SK-N-SH treated with all-trans-retinoic acid at 6 μM for 48 hours (cell line): ENCODE measurements around the gene SCLT1.

Source experiments
- ATAC-seq: fragments of 200-7000 bp; cut with Tn5 transposase; 3 replicates; pipeline ENCODE4 v1.9.1; 2020; ENCODE audit warnings: mild to moderate bottlenecking, moderate library complexity
- ARNTL ChIP-seq: fragments of 450-650 bp; formaldehyde crosslinking; IDR thresholded peaks from 2 replicates; pipeline ENCODE4 v1.5.0; 2020; ENCODE audit warnings: low read depth, mild to moderate bottlenecking, moderate library complexity, borderline replicate concordance
- BACH2 ChIP-seq: fragments of 250-450 bp; sonication (Bioruptor Pico); IDR thresholded peaks from 2 replicates; pipeline ENCODE4 v1.9.0; 2021; ENCODE audit warnings: mild to moderate bottlenecking, borderline replicate concordance
- CSDC2 ChIP-seq: fragments of 250-450 bp; sonication (Bioruptor Pico); IDR thresholded peaks from 2 replicates; pipeline ENCODE4 v1.5.0; 2020; ENCODE audit warnings: mild to moderate bottlenecking, moderate library complexity
- CSRNP3 ChIP-seq: fragments of 250-450 bp; sonication (Bioruptor Pico); IDR thresholded peaks from 2 replicates; pipeline ENCODE4 v1.5.1; 2021; ENCODE audit warnings: mild to moderate bottlenecking, moderate library complexity
- ESRRG ChIP-seq: fragments of 250-450 bp; sonication (Bioruptor Pico); IDR thresholded peaks from 2 replicates; pipeline ENCODE4 v1.6.1; 2021; ENCODE audit warnings: mild to moderate bottlenecking
- GLIS3 ChIP-seq: fragments of 250-450 bp; sonication (Bioruptor Pico); IDR thresholded peaks from 2 replicates; pipeline ENCODE4 v1.5.0; 2020; ENCODE audit warnings: mild to moderate bottlenecking, moderate library complexity
- ISL1 ChIP-seq: fragments of 250-450 bp; sonication (Bioruptor Pico); IDR thresholded peaks from 2 replicates; pipeline ENCODE4 v2.1.2; 2022; ENCODE audit warnings: mild to moderate bottlenecking, moderate library complexity
- OSR1 ChIP-seq: fragments of 250-450 bp; sonication (Bioruptor Pico); IDR thresholded peaks from 2 replicates; pipeline ENCODE4 v1.8.0; 2022; ENCODE audit warnings: moderate library complexity, mild to moderate bottlenecking, inconsistent platforms
- PPARA ChIP-seq: fragments of 250-450 bp; sonication (Bioruptor Pico); IDR thresholded peaks from 2 replicates; pipeline ENCODE4 v1.5.0; 2020; ENCODE audit warnings: mild to moderate bottlenecking, borderline replicate concordance
- RARB ChIP-seq: fragments of 250-450 bp; sonication (Bioruptor Pico); IDR thresholded peaks from 2 replicates; pipeline ENCODE4 v1.8.0; 2021; ENCODE audit warnings: mild to moderate bottlenecking, moderate library complexity
- SNAI2 ChIP-seq: fragments of 250-450 bp; sonication (Bioruptor Pico); IDR thresholded peaks from 2 replicates; pipeline ENCODE4 v1.5.0; 2020; ENCODE audit warnings: mild to moderate bottlenecking, moderate library complexity
- TCF4 ChIP-seq: fragments of 250-450 bp; sonication (Bioruptor Pico); IDR thresholded peaks from 2 replicates; pipeline ENCODE4 v1.8.0; 2021; ENCODE audit warnings: mild to moderate bottlenecking, moderate library complexity, borderline replicate concordance
- TOX ChIP-seq: fragments of 250-450 bp; sonication (Bioruptor Pico); IDR thresholded peaks from 2 replicates; pipeline ENCODE4 v1.8.0; 2021; ENCODE audit warnings: mild to moderate bottlenecking, moderate library complexity, borderline replicate concordance
- TSHZ2 ChIP-seq: fragments of 250-450 bp; sonication (Bioruptor Pico); IDR thresholded peaks from 2 replicates; pipeline ENCODE4 v1.5.0; 2020; ENCODE audit warnings: mild to moderate bottlenecking, moderate library complexity
- ZC3H10 ChIP-seq: fragments of 250-450 bp; sonication (Bioruptor Pico); IDR thresholded peaks from 2 replicates; pipeline ENCODE4 v1.5.1; 2021; ENCODE audit warnings: mild to moderate bottlenecking, moderate library complexity
- ZNF8 ChIP-seq: fragments of 450-650 bp; formaldehyde crosslinking; IDR thresholded peaks from 2 replicates; pipeline ENCODE4 v1.5.0; 2020; ENCODE audit warnings: mild to moderate bottlenecking, moderate library complexity
- TF ChIP-seq, protein P1 (sequence below): fragments of 250-450 bp; sonication (Bioruptor Pico); IDR thresholded peaks from 2 replicates; pipeline ENCODE4 v1.8.0; 2021; ENCODE audit warnings: low read depth, mild to moderate bottlenecking, moderate library complexity, borderline replicate concordance
- TF ChIP-seq, protein P2 (sequence below): fragments of 250-450 bp; sonication (Bioruptor Pico); IDR thresholded peaks from 2 replicates; pipeline ENCODE4 v1.5.1; 2020; ENCODE audit warnings: low read depth, mild to moderate bottlenecking, moderate library complexity
- TF ChIP-seq, protein P3 (sequence below): fragments of 250-450 bp; sonication (Bioruptor Pico); IDR thresholded peaks from 2 replicates; pipeline ENCODE4 v1.8.0; 2020; ENCODE audit warnings: mild to moderate bottlenecking, moderate library complexity, borderline replicate concordance

SCLT1 gene

DNA sequence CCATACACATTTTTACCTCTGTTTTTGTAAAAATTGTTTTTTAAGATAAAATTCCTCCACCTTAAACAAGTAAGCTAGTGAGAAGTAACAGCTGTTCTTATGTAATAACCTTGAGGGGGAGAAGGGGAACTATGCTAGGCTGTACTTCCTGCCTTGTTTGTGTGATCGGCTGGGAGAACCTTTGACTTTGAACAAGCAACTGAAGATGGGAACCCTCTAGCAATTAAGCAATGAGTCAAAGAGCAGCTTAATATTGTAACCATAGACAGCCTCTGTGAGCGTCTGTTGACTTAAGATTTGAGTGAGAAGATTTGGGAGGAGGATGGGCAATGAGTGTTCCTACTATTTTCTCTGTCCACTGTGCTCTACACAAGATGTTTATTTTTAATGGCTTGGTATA lies 135.1 kb downstream of the SCLT1 start:
- no peak for ATAC-seq
- TF ChIP-seq, protein P1, sequence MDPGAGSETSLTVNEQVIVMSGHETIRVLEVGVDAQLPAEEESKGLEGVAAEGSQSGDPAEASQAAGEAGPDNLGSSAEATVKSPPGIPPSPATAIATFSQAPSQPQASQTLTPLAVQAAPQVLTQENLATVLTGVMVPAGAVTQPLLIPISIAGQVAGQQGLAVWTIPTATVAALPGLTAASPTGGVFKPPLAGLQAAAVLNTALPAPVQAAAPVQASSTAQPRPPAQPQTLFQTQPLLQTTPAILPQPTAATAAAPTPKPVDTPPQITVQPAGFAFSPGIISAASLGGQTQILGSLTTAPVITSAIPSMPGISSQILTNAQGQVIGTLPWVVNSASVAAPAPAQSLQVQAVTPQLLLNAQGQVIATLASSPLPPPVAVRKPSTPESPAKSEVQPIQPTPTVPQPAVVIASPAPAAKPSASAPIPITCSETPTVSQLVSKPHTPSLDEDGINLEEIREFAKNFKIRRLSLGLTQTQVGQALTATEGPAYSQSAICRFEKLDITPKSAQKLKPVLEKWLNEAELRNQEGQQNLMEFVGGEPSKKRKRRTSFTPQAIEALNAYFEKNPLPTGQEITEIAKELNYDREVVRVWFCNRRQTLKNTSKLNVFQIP (CRISPR knock-in tag): no peak
- TF ChIP-seq TOX (no peak), ESRRG (CRISPR knock-in tag) (no peak), ZNF8 (CRISPR knock-in tag) (no peak)

DNA sequence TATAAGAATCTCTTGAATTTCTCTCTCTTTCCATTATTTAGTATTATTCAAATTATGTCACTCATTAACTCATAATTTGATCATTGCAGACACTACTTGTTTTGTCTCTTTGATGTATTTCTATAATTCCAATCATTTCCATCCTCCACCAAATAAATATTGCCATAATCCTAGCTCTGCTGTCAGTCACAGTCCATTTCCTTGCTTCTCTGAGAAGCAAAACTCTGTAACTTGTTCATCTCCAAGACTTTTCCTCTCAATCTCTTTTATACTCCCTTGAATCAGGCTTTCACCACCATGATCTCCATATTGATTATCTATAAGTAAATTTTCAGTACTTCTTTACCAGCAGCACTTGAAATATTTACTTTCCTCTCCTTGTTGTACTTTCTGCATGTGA lies 135.9 kb downstream of the SCLT1 start:
- TF ChIP-seq, protein P2, sequence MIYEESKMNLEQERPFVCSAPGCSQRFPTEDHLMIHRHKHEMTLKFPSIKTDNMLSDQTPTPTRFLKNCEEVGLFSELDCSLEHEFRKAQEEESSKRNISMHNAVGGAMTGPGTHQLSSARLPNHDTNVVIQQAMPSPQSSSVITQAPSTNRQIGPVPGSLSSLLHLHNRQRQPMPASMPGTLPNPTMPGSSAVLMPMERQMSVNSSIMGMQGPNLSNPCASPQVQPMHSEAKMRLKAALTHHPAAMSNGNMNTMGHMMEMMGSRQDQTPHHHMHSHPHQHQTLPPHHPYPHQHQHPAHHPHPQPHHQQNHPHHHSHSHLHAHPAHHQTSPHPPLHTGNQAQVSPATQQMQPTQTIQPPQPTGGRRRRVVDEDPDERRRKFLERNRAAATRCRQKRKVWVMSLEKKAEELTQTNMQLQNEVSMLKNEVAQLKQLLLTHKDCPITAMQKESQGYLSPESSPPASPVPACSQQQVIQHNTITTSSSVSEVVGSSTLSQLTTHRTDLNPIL: no peak
- TF ChIP-seq ARNTL (CRISPR knock-in tag): no peak
- no peak for TF ChIP-seq RARB (CRISPR knock-in tag)
- TF ChIP-seq, protein P3, sequence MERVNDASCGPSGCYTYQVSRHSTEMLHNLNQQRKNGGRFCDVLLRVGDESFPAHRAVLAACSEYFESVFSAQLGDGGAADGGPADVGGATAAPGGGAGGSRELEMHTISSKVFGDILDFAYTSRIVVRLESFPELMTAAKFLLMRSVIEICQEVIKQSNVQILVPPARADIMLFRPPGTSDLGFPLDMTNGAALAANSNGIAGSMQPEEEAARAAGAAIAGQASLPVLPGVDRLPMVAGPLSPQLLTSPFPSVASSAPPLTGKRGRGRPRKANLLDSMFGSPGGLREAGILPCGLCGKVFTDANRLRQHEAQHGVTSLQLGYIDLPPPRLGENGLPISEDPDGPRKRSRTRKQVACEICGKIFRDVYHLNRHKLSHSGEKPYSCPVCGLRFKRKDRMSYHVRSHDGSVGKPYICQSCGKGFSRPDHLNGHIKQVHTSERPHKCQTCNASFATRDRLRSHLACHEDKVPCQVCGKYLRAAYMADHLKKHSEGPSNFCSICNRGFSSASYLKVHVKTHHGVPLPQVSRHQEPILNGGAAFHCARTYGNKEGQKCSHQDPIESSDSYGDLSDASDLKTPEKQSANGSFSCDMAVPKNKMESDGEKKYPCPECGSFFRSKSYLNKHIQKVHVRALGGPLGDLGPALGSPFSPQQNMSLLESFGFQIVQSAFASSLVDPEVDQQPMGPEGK (CRISPR knock-in tag): no peak
- TF ChIP-seq TCF4 (CRISPR knock-in tag): no peak
- no peak for TF ChIP-seq OSR1
- TF ChIP-seq SNAI2: no peak
- TF ChIP-seq TSHZ2 (CRISPR knock-in tag): no peak
- TF ChIP-seq BACH2 (CRISPR knock-in tag): no peak
- no peak for ATAC-seq

DNA sequence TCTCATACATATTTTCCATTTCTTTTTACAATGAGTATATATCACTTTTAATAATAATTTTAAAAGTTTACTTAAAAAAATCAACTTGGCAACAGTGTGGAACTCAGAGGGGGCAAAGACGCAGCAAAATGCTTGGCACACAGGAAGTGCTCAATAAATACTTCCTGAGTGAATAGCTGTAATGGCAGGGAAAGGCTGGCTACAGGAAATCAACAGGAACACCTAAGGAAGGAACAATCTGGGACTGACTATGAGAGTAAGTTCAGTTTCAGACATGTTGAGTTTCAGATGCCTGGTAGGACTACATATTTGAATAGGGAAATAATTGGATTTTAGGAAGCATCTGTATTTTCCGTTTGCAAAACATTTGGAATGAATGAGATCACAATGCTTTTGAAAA lies 137.6 kb downstream of the SCLT1 start:
- no peak for ATAC-seq
- TF ChIP-seq PPARA (CRISPR knock-in tag) (no peak), ARNTL (CRISPR knock-in tag) (no peak), CSRNP3 (CRISPR knock-in tag) (no peak), GLIS3 (CRISPR knock-in tag) (no peak), RARB (CRISPR knock-in tag) (no peak), ZC3H10 (no peak)
- TF ChIP-seq, all 23 proteins: peak for 0

DNA sequence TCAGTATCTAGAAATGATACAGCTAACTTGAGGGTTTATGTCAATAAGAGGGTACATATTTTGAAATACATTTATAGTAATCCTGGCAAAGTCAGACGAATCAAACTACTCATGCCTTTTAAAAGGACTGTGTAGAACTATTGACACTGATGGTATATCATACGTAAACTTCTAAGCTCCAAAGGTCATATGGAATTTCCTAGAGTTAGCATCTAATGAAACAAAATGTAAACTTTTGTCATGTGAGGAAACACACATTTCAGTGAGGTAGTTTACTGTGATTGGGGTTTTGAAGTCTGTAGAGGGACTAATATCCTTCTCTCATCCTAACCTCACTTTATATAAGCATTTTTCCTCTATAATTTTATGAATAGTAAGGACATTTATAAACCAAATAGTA lies 138.4 kb downstream of the SCLT1 start:
- no peak for ATAC-seq
- TF ChIP-seq TCF4 (CRISPR knock-in tag): no peak
- TF ChIP-seq, protein P1 (CRISPR knock-in tag): no peak
- TF ChIP-seq CSRNP3 (CRISPR knock-in tag): no peak
- no peak for TF ChIP-seq PPARA (CRISPR knock-in tag)
- no peak for TF ChIP-seq CSDC2 (CRISPR knock-in tag)
- no peak for TF ChIP-seq OSR1
- TF ChIP-seq RARB (CRISPR knock-in tag): no peak
- no peak for TF ChIP-seq TOX
- no peak for TF ChIP-seq SNAI2
- no peak for TF ChIP-seq ISL1 (CRISPR knock-in tag)
- no peak for TF ChIP-seq TSHZ2 (CRISPR knock-in tag)
- TF ChIP-seq ZC3H10: no peak
